ENCODE data around the gene CEP43. TPM values are rescaled to one million over a fixed set of nuclear protein-coding genes. Genes with fewer than 3 reads are reported as not detected.

CEP43 gene
- total and polyA plus RNA-seq, 9 donors: 9.4 to 21.5 (median 14.2) TPM

GRCh38 chr6:166969390-166970002 lies 29.7 kb upstream of the CEP43 start:
- Histone ChIP-seq H3K9me3 (replicated peaks; ENCODE audit: control insufficient read depth, low read depth, low read length) (peaks cover 8% of the 10 kb centered on the region), H3K27ac (ENCODE audit: low read length) (no peak overlapping the region), H3K4me3 (ENCODE audit: low read length) (no peak overlapping the region), H3K36me3 (ENCODE audit: control insufficient read depth, insufficient read depth, low read length) (no peaks in the 10 kb centered on the region), H3K27me3 (ENCODE audit: control insufficient read depth, insufficient read depth, low read length) (no peaks in the 10 kb centered on the region), H3K4me1 (ENCODE audit: control insufficient read depth, insufficient read depth, low read length) (no peaks in the 10 kb centered on the region)
- peak; percentile 32 for DNase-seq
- WGBS (ENCODE audit: insufficient coverage): 43% methylated on average over 7 of the region's 8 CpGs

- DNase-seq: no peak
- Histone ChIP-seq H3K9me3 (replicated peaks; ENCODE audit: control insufficient read depth, low read depth, low read length) (peaks cover 6% of the 10 kb centered on the region), H3K27me3 (ENCODE audit: control insufficient read depth, insufficient read depth, low read length) (no peaks in the 10 kb centered on the region), H3K4me1 (ENCODE audit: control insufficient read depth, insufficient read depth, low read length) (no peaks in the 10 kb centered on the region), H3K27ac (ENCODE audit: low read length) (no peak overlapping the region), H3K36me3 (ENCODE audit: control insufficient read depth, insufficient read depth, low read length) (no peaks in the 10 kb centered on the region), H3K4me3 (ENCODE audit: low read length) (no peak overlapping the region)
These were observed 29.1 kb upstream of the CEP43 start for GRCh38 chr6:166970091-166970490.

GRCh38 chr6:166970776-166971175 lies 28.4 kb upstream of the CEP43 start:
- 85% methylated on average over 15 of the region's 17 CpGs for WGBS (ENCODE audit: insufficient coverage)
- Histone ChIP-seq H3K4me1 (ENCODE audit: control insufficient read depth, insufficient read depth, low read length) (no peaks in the 10 kb centered on the region), H3K36me3 (ENCODE audit: control insufficient read depth, insufficient read depth, low read length) (no peaks in the 10 kb centered on the region), H3K9me3 (replicated peaks; ENCODE audit: control insufficient read depth, low read depth, low read length) (peaks cover 5% of the 10 kb centered on the region), H3K27me3 (ENCODE audit: control insufficient read depth, insufficient read depth, low read length) (no peaks in the 10 kb centered on the region), H3K4me3 (ENCODE audit: low read length) (no peak overlapping the region), H3K27ac (ENCODE audit: low read length) (no peak overlapping the region)
- DNase-seq: no peak

GRCh38 chr6:166971271-166971670 lies 27.9 kb upstream of the CEP43 start:
- 83% methylated on average over 6 of the region's 8 CpGs for WGBS (ENCODE audit: insufficient coverage)
- Histone ChIP-seq H3K9me3 (replicated peaks; ENCODE audit: control insufficient read depth, low read depth, low read length) (peaks cover 5% of the 10 kb centered on the region), H3K36me3 (ENCODE audit: control insufficient read depth, insufficient read depth, low read length) (no peaks in the 10 kb centered on the region), H3K27ac (ENCODE audit: low read length) (no peak overlapping the region), H3K27me3 (ENCODE audit: control insufficient read depth, insufficient read depth, low read length) (no peaks in the 10 kb centered on the region), H3K4me3 (ENCODE audit: low read length) (no peak overlapping the region), H3K4me1 (ENCODE audit: control insufficient read depth, insufficient read depth, low read length) (no peaks in the 10 kb centered on the region)
- DNase-seq: no peak

- 100% methylated on average over 2 of the region's 2 CpGs for WGBS (ENCODE audit: insufficient coverage)
- H3K27me3 ChIP-seq (ENCODE audit: control insufficient read depth, insufficient read depth, low read length): no peaks in the 10 kb centered on the region
- no peak for DNase-seq
These were observed 27.1 kb upstream of the CEP43 start for GRCh38 chr6:166972101-166972500.

GRCh38 chr6:166976636-166977035 lies 22.6 kb upstream of the CEP43 start:
- no peak for DNase-seq
- Histone ChIP-seq H3K4me1 (ENCODE audit: control insufficient read depth, insufficient read depth, low read length) (no peaks in the 10 kb centered on the region), H3K27ac (ENCODE audit: low read length) (no peak overlapping the region), H3K9me3 (replicated peaks; ENCODE audit: control insufficient read depth, low read depth, low read length) (no peaks in the 10 kb centered on the region), H3K36me3 (ENCODE audit: control insufficient read depth, insufficient read depth, low read length) (no peaks in the 10 kb centered on the region), H3K27me3 (ENCODE audit: control insufficient read depth, insufficient read depth, low read length) (no peaks in the 10 kb centered on the region), H3K4me3 (ENCODE audit: low read length) (no peak overlapping the region)
- WGBS (ENCODE audit: insufficient coverage): 100% methylated on average over 1 of the region's 2 CpGs

More at GRCh38 chr6:166972101-166972500, 27.1 kb upstream of the CEP43 start:
- Histone ChIP-seq H3K9me3 (replicated peaks; ENCODE audit: control insufficient read depth, low read depth, low read length) (peaks cover 4% of the 10 kb centered on the region), H3K27ac (ENCODE audit: low read length) (no peak overlapping the region), H3K4me3 (ENCODE audit: low read length) (no peak overlapping the region), H3K4me1 (ENCODE audit: control insufficient read depth, insufficient read depth, low read length) (no peaks in the 10 kb centered on the region), H3K36me3 (ENCODE audit: control insufficient read depth, insufficient read depth, low read length) (no peaks in the 10 kb centered on the region)

- Histone ChIP-seq H3K36me3 (ENCODE audit: control insufficient read depth, insufficient read depth, low read length) (no peaks in the 10 kb centered on the region), H3K9me3 (replicated peaks; ENCODE audit: control insufficient read depth, low read depth, low read length) (no peaks in the 10 kb centered on the region), H3K4me3 (ENCODE audit: low read length) (no peak overlapping the region), H3K27ac (ENCODE audit: low read length) (no peak overlapping the region), H3K4me1 (ENCODE audit: control insufficient read depth, insufficient read depth, low read length) (no peaks in the 10 kb centered on the region), H3K27me3 (ENCODE audit: control insufficient read depth, insufficient read depth, low read length) (no peaks in the 10 kb centered on the region)
- no CpG with 5 or more reads among the region's 9 CpGs for WGBS (ENCODE audit: insufficient coverage)
- no peak for DNase-seq
These were observed 21.3 kb upstream of the CEP43 start for GRCh38 chr6:166977621-166978525.

- H3K4me1 ChIP-seq (ENCODE audit: control insufficient read depth, insufficient read depth, low read length): no peaks in the 10 kb centered on the region
- no peak overlapping the region for H3K4me3 ChIP-seq (ENCODE audit: low read length)
- no CpG with 5 or more reads among the region's 3 CpGs for WGBS (ENCODE audit: insufficient coverage)
- no peaks in the 10 kb centered on the region for H3K36me3 ChIP-seq (ENCODE audit: control insufficient read depth, insufficient read depth, low read length)
- no peak overlapping the region for H3K27ac ChIP-seq (ENCODE audit: low read length)
- no peaks in the 10 kb centered on the region for H3K27me3 ChIP-seq (ENCODE audit: control insufficient read depth, insufficient read depth, low read length)
- no peaks in the 10 kb centered on the region for H3K9me3 ChIP-seq (replicated peaks; ENCODE audit: control insufficient read depth, low read depth, low read length)
- DNase-seq: no peak
These were observed 18.5 kb upstream of the CEP43 start for GRCh38 chr6:166980738-166981137.

- H3K9me3 ChIP-seq (replicated peaks; ENCODE audit: control insufficient read depth, low read depth, low read length): no peaks in the 10 kb centered on the region
- WGBS (ENCODE audit: insufficient coverage): no CpG with 5 or more reads among the region's 6 CpGs
These were observed 11.7 kb upstream of the CEP43 start for GRCh38 chr6:166987448-166987847.

GRCh38 chr6:166987930-166988329 lies 11.3 kb upstream of the CEP43 start:
- Histone ChIP-seq H3K27me3 (ENCODE audit: control insufficient read depth, insufficient read depth, low read length) (no peaks in the 10 kb centered on the region), H3K4me3 (ENCODE audit: low read length) (no peak overlapping the region), H3K9me3 (replicated peaks; ENCODE audit: control insufficient read depth, low read depth, low read length) (no peaks in the 10 kb centered on the region), H3K4me1 (ENCODE audit: control insufficient read depth, insufficient read depth, low read length) (no peaks in the 10 kb centered on the region), H3K36me3 (ENCODE audit: control insufficient read depth, insufficient read depth, low read length) (peaks cover 1% of the 10 kb centered on the region), H3K27ac (ENCODE audit: low read length) (no peak overlapping the region)
- no peak for DNase-seq
- no CpG with 5 or more reads among the region's 3 CpGs for WGBS (ENCODE audit: insufficient coverage)

More at GRCh38 chr6:166987448-166987847, 11.7 kb upstream of the CEP43 start:
- DNase-seq: no peak
- no peaks in the 10 kb centered on the region for H3K27me3 ChIP-seq (ENCODE audit: control insufficient read depth, insufficient read depth, low read length)
- H3K36me3 ChIP-seq (ENCODE audit: control insufficient read depth, insufficient read depth, low read length): no peaks in the 10 kb centered on the region
- H3K27ac ChIP-seq (ENCODE audit: low read length): no peak overlapping the region
- H3K4me3 ChIP-seq (ENCODE audit: low read length): no peak overlapping the region
- H3K4me1 ChIP-seq (ENCODE audit: control insufficient read depth, insufficient read depth, low read length): no peaks in the 10 kb centered on the region

All from muscle of leg (tissue), 11 donors.